Measurements from ENCODE around the gene SCRT2. TPM values are rescaled to one million over a fixed set of nuclear protein-coding genes. Genes with fewer than 3 reads are reported as not detected.
A peak's percentile ranks its signal among the peaks of the same experiment; 100 is the strongest.

Gene SCRT2
- total and polyA plus RNA-seq, 9 of the 15 experiments (the other 6 are each of a cell fraction or from before 2014, with no cell fraction given) = 0.04 to 0.75 (median 0.13) TPM; not detected in 2

- no peak for TF ChIP-seq SMARCC2 (IDR thresholded peaks at IDR 0.05; ENCODE audit: low read depth)
- TF ChIP-seq TCF3 (CRISPR knock-in tag; IDR thresholded peaks at IDR 0.05) = peak; percentile 86
- TF ChIP-seq SIN3B (IDR thresholded peaks at IDR 0.05; ENCODE audit: low read depth) = no peak
- no peak for TF ChIP-seq POLR2AphosphoS5 (IDR thresholded peaks at IDR 0.05; ENCODE audit: control insufficient read depth, insufficient read depth, low read depth, low read length)
- no peak for TF ChIP-seq EGR1 (conservative IDR thresholded peaks at IDR 0.05)
- no peak for TF ChIP-seq PBX2 (CRISPR knock-in tag; IDR thresholded peaks at IDR 0.05; ENCODE audit: low read depth)
- 0 out of 2 replicates have a peak, but pooled peaks have one; percentile 15 for TF ChIP-seq PBX2 (tag; conservative IDR thresholded peaks at IDR 0.05; ENCODE audit: low read depth)
- TF ChIP-seq ARID3A (IDR thresholded peaks at IDR 0.05; ENCODE audit: borderline replicate concordance, low read depth, low read length) = no peak
- TF ChIP-seq HOXB6 (CRISPR knock-in tag; IDR thresholded peaks at IDR 0.05; ENCODE audit: borderline replicate concordance) = no peak
- TF ChIP-seq ZNF444 (CRISPR knock-in tag; IDR thresholded peaks at IDR 0.05) = no peak
- TF ChIP-seq DPF2 (IDR thresholded peaks at IDR 0.05) = peak; percentile 29; the same call in 1 of the 2 replicates
- no peak for TF ChIP-seq SAP30 (IDR thresholded peaks at IDR 0.05; ENCODE audit: borderline replicate concordance, insufficient read depth, low read depth, low read length, poor library complexity, severe bottlenecking)
- no peak for TF ChIP-seq NBN (IDR thresholded peaks at IDR 0.05; ENCODE audit: low read depth)
- no peak for TF ChIP-seq BCOR (IDR thresholded peaks at IDR 0.05)
- TF ChIP-seq CBFA2T3 (IDR thresholded peaks at IDR 0.05) = peak; percentile 81
- no peak for TF ChIP-seq JUND (IDR thresholded peaks at IDR 0.05; ENCODE audit: borderline replicate concordance, low read depth, low read length)
- TF ChIP-seq JUND (tag; IDR thresholded peaks at IDR 0.05; ENCODE audit: borderline replicate concordance, low read depth, low read length) = no peak
- no peak for TF ChIP-seq ZNF584 (CRISPR knock-in tag; IDR thresholded peaks at IDR 0.05; ENCODE audit: low read depth)
- no peak for TF ChIP-seq THRAP3 (IDR thresholded peaks at IDR 0.05; ENCODE audit: borderline replicate concordance)
- no peak for TF ChIP-seq KDM5B (IDR thresholded peaks at IDR 0.05; ENCODE audit: insufficient replicate concordance, low read depth, low read length)
- TF ChIP-seq RNF219 (CRISPR knock-in tag; IDR thresholded peaks at IDR 0.05) = no peak
- TF ChIP-seq NR2C1 (IDR thresholded peaks at IDR 0.05) = peak; percentile 81
- peak; percentile 79 for TF ChIP-seq NR2C1 (tag; IDR thresholded peaks at IDR 0.05)
- TF ChIP-seq SRSF3 (IDR thresholded peaks at IDR 0.05; ENCODE audit: insufficient read depth, low read length) = no peak
Observed at GRCh38 chr20:684676-685319, 9.2 kb upstream of the SCRT2 start (continued).

Measured in K562 (cell line).